GM06990 (cell line): ENCODE results near the gene GOLGA6L10.
"Not testable (repeated sequence)": the region's sequence is repeated elsewhere in the genome, so short reads cannot be mapped to it uniquely, and the experiment has no call there.

Source experiments
- DNase-seq: peaks from one replicate; pipeline ENCODE4 v3.0.0-alpha.2; 2011; ENCODE audit not compliant: insufficient read length; ENCODE audit errors: extremely low read depth
- H3K27me3 ChIP-seq: replicated peaks from 2 replicates; pipeline ENCODE4 v1.6.0; 2011; ENCODE audit warnings: low read length; ENCODE audit not compliant: control insufficient read depth, insufficient read depth
- H3K36me3 ChIP-seq: 2 replicates; pipeline ENCODE4 v1.5.1; 2011; ENCODE audit warnings: low read length; ENCODE audit not compliant: control insufficient read depth, insufficient read depth
- H3K4me3 ChIP-seq: replicated peaks from 2 replicates; pipeline ENCODE4 v1.5.1; 2011; ENCODE audit warnings: low read depth, mild to moderate bottlenecking, control low read depth, low read length
- TF ChIP-seq, protein P1 (sequence below): IDR thresholded peaks from 2 replicates; pipeline ENCODE4 v1.5.1; 2011; ENCODE audit warnings: low read length, control low read depth, mild to moderate bottlenecking, inconsistent platforms; ENCODE audit not compliant: insufficient read depth, poor library complexity, severe bottlenecking

The GOLGA6L10 gene

GRCh38 chr15:82317091-82317489 is 32.2 kb downstream of the GOLGA6L10 start:
- no peak for DNase-seq
- Histone ChIP-seq H3K27me3 (no peaks in the 10 kb centered on the region), H3K4me3 (no peak overlapping the region), H3K36me3 (no peaks in the 10 kb centered on the region)
- TF ChIP-seq, protein P1, sequence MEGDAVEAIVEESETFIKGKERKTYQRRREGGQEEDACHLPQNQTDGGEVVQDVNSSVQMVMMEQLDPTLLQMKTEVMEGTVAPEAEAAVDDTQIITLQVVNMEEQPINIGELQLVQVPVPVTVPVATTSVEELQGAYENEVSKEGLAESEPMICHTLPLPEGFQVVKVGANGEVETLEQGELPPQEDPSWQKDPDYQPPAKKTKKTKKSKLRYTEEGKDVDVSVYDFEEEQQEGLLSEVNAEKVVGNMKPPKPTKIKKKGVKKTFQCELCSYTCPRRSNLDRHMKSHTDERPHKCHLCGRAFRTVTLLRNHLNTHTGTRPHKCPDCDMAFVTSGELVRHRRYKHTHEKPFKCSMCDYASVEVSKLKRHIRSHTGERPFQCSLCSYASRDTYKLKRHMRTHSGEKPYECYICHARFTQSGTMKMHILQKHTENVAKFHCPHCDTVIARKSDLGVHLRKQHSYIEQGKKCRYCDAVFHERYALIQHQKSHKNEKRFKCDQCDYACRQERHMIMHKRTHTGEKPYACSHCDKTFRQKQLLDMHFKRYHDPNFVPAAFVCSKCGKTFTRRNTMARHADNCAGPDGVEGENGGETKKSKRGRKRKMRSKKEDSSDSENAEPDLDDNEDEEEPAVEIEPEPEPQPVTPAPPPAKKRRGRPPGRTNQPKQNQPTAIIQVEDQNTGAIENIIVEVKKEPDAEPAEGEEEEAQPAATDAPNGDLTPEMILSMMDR = no peak

DNA sequence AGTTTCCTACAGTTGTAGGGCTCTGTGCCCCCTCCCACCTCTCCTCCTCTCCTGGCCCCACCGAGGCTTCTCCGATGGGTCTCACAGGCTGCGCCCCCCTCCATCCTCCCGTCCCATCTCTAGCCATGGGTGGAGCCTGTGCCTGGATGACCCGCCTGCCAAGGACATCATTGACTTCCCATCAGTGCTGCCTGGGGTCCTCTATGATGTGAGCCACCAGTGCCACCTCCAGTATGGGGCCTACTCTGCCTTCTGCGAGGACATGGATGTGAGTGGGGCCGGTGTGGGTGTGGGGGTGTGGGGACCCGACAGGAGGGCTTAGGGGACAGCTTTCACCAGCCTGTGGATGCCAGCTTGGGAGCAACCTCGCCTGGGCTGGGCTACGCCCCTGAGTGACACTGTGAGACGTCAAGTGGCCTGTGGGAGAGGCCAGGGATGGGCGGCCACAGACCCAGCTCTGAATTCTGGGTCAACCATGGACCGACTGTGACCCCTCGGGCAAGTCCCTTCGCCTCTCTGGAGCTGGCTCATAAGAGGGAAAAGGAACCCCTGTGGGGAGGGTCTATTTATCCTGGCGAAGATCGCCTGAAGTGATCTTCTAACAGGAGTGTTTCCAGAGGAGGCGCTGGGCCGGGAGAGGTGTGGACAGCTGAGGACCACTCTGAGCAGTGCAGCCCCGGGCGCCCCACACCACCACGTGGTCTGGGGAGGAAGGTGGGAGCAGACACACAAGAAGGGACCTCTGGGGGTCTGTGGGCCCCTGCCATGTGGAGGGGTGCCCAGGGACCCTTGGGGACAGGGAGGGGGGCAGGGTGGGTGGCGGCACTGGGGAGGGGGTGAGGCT is 32.8 kb downstream of the GOLGA6L10 start:
- H3K27me3 ChIP-seq, DNase-seq, H3K4me3 ChIP-seq, H3K36me3 ChIP-seq: not testable (repeated sequence)

DNA sequence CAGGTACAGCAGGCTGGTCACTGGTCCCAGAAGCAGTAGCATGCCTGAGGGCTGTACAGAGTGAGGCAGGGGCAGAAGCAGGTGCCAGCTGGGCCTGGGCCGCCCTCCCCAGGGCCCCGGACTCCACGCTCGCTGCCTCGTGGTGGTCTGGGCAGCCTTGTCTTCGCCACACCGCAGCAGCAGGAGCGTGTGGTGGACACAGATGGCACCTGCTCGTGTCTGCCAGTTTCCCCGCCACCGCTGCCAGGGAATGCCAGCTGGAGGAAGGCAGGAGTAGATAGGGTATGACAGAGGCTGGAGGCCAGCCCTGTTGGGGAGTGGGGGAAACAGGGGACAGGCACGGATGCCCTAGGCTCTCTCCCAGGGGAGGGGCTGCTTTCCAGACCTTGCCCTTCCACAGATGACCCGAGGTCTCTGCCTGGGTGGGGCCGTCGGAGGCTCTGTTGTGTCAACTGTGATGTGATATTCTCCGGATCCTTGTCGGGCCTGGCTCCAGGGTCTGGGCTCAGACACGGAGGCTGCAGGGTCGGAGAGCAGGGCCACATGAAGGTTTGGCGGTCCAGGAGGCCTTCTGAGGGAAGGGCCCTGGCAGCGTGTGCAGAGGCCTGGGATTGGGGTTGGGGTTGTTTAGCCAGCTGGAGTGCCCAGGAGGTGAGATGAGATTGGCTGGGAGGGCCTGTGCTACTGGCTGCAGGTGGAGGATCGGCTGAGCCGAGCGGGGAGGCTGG is 33.6 kb downstream of the GOLGA6L10 start:
- Histone ChIP-seq H3K36me3 (no peaks in the 10 kb centered on the region), H3K4me3 (no peak overlapping the region), H3K27me3 (no peaks in the 10 kb centered on the region)
- DNase-seq = no peak
- TF ChIP-seq, protein P1 = no peak

GRCh38 chr15:82314769-82315518 is 34.3 kb downstream of the GOLGA6L10 start:
- Histone ChIP-seq H3K4me3 (no peak overlapping the region), H3K27me3 (no peaks in the 10 kb centered on the region), H3K36me3 (no peaks in the 10 kb centered on the region)
- no peak for DNase-seq
- TF ChIP-seq, protein P1 = no peak

DNA sequence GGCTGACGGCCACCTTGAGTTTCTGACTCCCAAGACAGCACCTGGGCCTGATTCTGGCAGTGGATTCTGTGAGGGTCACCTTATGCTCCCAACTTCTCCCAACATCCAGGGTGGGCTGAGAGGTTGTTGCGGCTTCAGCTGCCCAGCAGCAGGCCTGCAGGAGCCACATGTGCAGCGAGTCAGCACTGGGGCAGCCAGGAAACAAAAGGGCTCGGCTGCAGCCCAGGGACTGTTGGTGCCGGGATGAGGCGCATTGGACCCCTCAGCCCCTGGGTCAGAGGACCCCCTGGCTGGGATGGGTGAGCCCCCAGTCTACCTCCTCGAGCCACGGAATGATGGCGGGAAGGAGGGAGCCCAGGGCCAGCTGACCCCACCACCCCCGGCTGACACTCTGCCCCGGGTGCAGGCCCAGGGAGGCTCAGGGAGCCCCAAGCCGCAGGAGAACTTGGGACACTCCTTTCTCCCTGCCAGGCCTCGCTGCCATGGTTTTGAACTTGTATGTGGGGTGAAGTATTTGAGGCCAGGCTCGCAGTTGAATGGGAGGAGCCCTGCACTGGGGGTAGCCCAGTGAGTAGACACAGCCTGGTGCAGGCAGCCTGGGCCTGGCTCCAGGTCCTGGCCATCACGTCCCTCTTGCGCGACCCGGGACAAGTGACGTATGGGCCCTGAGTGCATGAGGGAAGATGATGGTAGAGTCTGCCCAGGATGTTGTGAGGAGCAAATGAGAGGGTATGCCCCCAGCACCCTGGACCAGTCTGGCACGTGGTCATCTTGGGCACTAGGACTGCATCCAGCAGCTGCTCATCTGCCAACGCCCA is 35.1 kb downstream of the GOLGA6L10 start:
- DNase-seq, H3K36me3 ChIP-seq, H3K27me3 ChIP-seq, H3K4me3 ChIP-seq: not testable (repeated sequence)

DNA sequence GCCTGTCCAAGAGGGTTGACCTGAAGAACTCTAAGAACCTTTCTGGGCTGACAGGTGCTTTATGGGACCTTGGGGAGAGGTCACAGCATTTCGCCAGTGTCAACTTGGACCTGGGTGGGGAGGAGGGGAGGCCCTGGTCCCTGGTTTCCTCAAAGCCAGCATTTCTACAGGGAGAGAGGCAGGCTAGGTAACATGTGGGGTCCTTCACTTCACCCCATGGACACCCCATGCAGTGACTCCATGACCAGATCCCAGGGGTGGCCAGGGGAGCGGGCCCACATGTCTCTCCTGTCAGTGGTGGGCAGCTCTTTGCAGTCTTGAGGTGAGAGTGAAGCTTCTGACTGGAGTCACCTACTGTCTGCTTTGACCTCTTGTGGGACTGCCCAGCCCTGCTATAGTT is 35.8 kb downstream of the GOLGA6L10 start:
- no peaks in the 10 kb centered on the region for H3K36me3 ChIP-seq
- TF ChIP-seq, protein P1 = no peak
- H3K4me3 ChIP-seq = no peak overlapping the region
- DNase-seq = no peak
- no peaks in the 10 kb centered on the region for H3K27me3 ChIP-seq
